NCI-H1105 (cell line): ENCODE data around the gene SHROOM3.
"Not testable (repeated sequence)": the region's sequence is repeated elsewhere in the genome, so short reads cannot be mapped to it uniquely, and the experiment has no call there.

Source experiments
- DNase-seq: peaks from one replicate; lab custom pipeline; 2025; lab: John Stamatoyannopoulos, UW

Gene SHROOM3

DNA sequence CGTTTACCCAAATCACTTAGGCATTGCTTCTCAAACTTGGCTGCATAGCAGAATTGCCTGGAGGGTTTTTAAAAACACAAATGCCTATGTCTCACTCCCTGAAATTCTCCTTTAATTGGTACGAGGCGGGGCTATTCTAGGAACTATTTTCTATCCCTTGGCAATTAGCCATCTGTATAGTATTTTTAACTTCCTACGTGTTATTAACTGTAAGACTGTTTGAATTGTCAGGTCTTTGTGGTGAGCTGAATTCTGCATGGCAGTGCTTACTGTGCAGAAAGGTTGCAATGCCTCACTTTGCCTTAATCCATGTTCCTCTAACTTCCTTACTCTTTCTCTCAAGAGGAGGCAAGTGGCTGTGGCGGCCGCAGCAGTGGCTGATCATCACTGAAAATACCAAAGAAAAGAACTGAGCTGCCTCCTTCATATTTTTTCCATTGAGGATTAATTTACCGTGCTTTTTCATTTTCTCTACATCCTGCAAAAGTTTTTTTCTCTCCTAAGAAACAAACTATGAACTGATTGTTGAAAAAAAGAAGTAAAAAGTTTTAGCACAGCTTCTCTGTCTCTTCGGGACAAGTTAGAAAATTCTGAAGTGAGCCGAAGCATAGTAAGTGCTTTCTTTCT is at the start of gene SHROOM3:
SHROOM3 (plus strand) TSS at position 329 of the 627 bp plus-strand sequence. CDS start 824 bp downstream, outside the sequence.
- no peak for DNase-seq

DNA sequence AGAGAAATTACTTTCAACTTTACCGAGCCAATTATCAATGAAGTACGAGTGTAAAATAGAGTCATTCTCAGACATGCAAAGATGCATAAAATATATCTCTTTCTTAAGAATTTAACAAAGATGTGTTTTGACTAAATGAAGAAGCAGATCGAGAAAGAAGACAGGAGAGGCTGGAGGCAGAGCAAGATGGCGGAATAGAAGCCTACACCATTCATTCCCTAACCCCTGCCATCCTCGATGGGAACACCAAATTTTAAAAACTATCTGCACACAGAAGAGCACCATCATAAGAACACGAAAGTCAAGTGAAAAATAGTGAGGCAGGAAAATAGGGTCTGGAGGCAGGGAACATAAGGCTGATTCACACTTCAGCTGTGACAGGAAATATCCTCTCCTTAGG is 49.1 kb upstream of the SHROOM3 start:
- DNase-seq: no peak

DNA sequence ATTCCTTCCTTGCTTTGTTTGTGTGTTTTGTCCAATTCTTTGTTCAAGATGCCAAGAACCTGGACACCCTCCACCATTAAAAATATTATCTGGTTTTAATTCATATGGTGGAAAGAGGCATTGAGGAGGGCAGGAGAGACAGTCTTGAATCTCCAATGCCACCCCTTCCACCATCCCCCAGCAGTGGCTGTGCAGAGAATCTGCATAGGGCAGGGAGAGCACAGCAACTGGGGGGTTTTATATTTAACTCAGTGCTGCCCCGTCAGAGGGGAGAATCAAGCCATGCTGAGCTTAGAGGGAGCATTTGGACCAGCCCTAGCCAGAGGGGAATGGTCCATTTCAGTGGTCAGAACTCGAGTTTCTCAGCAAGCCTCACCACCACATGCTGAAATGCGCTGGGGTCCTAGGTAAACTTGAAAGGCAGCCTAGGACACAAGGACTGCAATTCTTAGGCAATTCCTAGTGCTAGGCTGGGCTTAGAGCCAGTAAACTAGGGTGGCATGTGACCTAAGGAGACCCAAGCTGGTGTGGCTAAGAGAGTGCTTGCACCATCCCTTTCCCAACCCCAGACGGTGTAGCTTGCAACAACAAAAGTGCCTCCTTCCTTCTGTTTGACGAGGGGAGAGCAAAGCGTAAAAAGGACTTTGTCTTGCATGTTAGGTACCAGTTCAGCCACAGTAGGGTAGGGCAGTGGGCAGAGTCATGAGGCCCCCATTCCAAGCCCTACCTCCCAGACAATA is 48.3 kb upstream of the SHROOM3 start:
- DNase-seq: no peak

DNA sequence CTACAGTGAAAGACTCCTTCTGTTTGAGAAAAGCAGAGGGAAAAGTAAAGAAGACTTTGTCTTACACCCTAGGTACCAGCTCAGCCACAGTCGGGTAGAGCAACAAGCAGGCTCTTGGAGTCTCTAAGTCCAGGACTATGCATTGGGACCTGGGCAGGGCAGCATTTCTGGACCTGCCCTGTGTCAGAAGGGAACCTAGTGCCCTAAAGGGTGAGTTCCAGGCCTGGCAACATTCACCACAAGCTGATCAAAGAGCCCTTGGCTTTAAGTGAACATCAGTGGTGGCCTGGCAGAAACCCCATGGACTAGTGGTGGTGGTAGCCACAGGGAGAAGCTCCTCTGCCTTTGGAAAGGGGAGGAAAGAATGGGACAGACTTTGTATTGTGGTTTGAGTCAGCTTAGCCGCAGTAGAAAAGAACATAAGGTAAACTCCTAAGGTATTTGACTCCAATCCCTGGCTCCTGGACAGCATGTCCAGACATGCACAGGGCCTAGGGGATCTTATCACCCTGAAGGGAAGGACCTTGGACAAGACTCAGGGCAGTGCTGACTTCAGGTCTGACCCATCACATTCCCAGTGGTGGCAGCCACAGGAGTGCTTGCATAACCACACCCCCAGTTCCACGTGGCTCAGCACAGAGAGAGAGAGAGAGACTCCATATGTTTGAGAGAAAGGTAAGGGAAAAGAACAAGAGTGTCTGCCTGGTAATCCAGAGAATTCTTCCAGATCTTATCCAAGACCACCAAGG is 46.7 kb upstream of the SHROOM3 start:
- DNase-seq: no peak

DNA sequence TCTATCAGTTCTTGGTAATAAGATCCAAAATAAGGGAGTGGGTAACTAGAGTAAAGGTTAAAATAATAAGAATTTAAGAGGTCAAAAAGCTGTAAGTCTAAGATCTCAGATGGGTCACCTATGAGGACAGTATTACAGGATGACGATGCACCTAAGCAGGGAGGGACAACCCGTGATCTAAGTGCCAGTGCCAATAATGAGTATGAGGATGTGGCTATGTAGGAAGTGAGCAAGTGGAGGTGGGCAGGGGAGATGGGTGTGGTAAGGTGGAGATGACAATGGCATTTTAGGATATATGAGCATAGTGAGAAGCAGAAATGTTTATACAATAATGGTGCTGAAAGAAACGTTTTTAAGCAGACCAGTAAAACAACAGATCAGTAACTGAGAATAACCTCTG is 33.4 kb upstream of the SHROOM3 start:
- no peak for DNase-seq

DNA sequence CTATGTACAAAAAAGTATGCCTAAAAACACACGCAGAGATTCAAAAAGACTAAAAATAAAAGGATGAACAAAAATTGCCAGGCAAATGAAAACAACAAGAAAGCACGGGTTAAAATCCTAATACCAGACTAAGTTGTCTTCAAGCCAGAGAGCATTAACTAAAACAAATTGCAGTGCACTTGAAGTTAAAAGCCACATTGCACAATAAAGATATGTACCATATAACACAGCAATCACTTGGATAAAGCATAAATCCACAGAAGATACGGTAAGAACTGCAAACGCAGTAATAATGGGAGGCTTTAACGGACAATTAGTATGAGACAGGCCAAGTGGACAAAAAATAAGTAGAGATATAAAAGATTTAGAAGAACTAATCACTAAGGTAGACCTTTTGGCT is 28.9 kb upstream of the SHROOM3 start:
- DNase-seq: no peak

DNA sequence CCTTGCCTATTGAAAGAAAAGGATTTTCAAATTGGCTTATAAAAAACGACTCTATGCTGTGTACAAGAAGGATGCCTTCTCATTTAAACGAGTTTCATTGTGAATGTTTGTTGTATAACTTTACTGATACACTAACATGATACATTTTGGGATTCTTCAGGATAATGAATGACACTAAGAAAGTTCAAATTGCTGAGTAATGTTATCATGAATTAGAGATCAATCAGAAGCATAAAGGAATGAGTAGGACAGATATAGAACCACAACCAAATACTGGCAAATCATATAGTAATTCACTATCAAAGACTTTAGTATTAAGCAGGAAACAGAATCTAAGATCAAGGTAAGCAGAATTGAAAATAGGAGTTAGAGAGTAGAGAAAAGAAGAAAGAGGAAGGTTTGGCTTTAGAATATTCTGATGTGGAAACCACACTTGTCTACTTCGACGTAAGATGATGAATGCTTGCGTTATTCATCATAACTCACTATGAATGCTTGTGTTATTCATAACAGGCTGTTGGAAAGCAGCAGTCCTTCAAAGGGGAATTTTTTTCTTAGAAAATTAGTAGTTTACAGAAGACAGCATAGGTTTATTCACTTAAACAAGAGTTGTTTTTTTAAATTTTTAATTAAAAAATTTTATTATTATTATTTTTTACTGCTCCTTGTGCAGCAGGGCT is 27.4 kb upstream of the SHROOM3 start:
- no peak for DNase-seq

DNA sequence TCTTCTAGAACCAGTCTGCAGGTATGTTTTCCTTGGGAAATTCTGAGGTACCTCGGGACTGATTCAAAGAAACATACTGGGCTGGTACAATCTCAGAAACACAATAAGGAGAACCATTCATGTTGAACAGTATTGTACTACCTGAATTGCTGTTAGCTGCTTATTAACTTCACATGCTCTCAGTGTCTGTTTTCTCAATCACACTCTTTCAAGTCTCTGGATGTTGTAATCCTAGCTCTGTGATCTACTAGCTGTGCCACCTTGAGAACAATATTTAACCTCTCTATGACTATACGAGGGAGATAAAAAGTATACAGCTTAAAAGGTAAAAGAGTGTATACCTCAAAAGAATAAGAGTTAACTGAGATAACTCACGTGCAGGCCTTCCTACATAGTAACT is 24.4 kb upstream of the SHROOM3 start:
- no peak for DNase-seq

DNA sequence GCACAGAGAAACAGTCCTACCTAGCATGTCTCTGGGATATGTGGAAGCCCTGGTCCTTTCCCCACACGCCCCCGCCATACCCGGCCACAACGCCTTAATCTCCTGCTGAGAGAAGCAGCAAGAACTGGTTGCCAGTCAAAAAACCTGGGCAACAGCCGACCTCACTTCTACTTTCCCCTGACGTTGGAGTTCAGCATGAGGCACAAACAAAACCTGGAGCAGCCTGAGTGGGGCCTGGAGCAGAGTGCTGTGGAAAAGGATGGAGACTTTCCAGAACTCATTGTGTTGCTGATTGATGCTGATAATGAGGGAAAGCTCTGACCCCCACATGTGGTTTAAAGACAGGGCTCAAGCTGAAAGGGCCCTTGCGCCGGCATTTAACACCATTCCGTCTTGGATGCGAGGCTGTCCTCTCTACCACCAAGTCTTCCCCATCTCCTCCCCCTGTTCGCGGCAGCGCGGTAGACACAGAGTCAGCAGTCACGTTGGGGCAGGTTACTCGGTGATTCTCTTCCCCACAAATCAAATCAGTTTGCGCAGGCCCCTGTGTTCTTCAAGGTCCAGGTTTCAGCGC is 14.8 kb upstream of the SHROOM3 start:
- DNase-seq: no peak

DNA sequence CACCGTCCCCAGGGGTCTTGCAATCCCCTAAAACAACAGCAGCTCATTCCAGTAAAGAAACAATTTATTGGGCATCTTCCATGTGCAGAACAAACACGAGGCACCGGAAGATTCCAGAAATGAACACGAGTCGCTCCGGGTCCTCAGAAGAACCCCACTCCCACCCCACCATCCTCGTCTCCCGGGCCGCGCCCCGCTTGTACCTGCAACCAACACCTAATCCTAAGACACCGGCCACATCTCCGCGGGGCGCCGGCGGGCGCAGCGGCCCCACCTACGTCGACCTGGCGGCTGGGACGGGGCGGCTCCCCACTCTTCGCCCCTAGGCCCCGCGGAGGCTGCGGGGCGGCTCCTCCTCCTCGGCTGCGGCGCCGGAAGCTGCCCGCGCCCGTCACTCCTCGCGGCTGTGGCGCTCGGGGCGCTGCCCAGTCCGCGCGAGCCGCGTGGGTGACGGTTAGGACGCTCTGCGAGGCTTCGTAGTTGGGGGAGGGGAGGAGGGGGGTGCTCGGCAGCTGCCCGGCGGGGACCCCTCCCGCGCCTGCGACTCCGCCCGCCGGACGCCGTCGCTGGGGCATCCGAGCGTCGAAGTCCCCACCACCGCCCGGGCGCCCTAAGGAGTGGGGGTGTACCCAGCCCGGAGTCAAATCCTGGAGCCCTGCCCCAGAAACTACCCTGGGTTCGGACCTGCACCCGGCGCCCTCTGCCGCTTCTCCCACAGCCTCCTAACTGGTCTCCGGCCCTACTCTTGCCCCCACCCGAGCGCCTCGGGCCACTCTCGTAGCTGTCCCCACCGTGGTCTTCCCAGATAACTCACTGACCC is 14.1 kb upstream of the SHROOM3 start, which contains the start of gene CCDC158:
CCDC158 (minus strand) TSS at position 380 of the 820 bp plus-strand sequence. CDS start 17,934 bp downstream, outside the sequence.
- no peak for DNase-seq

DNA sequence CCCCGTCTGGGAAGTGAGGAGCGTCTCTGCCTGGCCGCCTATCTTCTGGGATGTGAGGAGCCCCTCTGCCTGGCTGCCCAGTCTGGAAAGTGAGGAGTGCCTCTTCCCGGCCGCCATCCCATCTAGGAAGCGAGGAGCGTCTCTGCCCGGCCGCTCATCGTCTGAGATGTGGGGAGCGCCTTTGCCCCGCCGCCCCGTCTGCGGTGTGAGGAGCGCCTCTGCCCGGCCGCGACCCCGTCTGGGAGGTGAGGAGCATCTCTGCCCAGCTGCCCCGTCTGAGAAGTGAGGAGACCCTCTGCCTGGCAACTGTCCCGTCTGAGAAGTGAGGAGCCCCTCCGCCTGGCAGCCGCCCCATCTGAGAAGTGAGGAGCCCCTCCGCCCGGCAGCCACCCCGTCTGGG is 11.9 kb upstream of the SHROOM3 start:
- not testable (repeated sequence) for DNase-seq

DNA sequence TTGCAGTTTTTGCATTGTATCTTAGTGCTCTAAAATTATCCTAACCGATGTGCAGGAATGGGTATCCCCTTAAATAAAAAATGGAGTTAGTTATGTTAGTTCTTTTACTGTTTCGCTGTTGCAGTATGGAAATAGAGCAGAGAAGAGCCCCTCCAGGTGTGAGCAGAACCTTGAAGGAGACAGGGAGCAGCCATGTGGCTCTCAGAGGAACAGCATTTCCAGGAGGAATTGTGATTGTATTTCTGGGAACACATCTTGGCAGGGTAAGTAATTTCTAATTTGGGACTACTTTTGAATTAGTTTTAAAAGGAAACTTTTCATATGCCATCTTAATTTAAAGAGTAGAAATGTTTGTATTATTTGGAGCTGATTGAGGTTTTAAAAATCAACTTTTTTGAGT is 8.8 kb upstream of the SHROOM3 start:
- DNase-seq: no peak

DNA sequence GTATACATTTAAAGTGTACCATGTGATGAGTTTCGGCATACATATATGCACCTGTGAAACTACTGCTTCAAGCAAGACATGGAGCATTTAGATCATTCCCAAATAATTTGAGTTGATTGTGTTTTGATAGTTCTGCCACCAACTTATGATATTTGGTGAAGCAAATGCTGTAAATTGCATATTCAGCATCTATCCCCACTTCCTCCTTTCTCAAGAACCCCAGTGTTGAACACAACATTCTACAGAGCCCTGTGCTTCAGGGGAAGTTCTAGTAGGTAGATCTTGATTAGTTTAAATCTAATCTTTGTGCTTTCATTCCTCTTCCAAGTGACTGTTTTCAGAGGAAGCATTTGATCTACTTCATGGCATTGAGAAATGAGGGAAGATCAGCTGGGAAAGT is 5.4 kb upstream of the SHROOM3 start:
- DNase-seq: no peak

DNA sequence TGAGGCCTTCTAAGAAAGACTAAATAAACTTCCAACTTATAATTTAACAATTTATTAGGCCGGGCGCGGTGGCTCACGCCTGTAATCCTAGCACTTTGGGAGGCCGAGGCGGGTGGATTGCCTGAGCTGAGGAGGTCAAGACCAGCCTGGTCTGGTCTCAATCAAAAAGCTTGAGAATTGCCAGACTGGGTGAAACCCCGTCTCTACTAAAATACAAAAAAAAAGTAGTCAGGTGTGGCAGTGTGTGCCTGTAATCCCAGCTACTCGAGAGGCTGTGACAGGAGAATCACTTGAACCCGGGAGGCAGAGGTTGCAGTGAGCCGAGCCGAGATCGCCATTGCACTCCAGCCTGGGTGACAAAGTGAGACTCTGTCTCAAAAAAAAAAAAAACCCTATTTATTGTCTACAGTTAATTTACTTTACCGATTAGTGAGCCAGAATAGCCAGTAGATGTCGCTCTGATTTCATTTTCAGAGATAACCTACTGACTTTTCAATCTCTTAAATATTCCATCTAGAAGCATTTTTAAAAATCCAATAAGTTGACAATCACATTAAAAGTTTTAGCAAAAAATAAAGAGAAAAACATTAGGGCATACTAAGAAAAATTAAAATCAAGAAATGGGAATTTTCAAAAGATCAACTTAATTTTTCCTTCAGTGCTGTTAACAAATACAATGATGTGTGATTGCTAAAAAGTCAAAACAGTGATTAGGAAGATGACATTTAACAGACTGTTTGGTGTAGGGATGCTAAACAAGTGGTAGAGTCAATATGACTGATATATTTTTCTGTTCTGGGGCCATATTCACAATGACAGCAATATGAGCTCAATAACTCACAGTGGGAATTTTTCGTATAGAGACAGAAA is 4.3 kb upstream of the SHROOM3 start:
- DNase-seq: peak; percentile 14

DNA sequence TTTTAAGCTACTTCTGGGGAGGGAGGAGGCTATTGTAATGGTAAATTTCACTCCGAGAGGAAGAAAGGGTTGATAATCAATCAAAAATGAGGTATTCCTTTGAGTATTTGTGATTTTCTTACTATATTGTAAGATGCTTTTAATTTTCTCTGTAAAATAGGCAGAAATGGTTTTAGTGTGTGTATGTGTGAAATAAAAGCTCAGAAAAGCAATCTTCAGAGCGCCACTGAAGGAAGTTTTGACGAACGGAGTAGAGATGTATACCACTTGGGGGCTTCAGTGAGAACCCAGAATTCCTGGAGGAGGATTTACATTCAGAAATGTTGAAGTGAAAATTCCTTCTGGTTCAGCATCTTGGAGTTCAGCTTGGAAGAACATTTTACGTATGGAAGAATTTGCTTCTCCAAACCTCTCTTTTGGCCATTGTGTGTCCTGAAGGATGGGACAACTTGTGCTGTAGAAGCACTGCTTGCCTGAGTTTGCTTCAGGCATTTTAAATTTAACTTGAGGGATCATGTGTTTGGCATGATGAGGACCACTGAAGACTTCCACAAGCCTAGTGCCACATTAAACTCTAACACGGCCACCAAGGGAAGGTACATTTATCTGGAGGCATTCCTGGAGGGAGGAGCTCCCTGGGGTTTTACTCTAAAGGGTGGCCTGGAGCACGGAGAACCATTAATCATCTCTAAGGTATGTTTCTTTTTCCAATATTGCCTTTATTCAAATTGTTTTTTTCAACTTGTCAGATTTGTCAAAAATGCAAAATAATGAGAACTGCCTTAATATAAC is 695 bp downstream of the SHROOM3 start:
- DNase-seq: no peak

DNA sequence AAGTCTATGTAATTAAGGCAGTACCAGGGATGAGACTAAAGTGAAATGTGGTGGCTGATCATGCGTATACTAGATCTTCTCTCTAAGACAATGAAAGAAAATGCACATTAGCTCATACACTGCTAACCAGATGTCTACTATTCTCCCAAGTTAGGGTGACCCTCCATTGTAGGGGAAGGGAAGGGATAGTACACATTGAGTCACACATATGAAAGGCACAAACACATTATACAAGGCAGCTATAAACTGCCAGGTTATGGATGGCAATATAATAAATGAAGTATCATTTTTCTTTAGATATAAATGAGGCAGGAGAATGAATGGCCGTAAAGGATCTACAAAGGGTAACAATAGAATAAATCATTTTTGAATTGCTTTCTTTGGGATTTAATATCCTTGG is 4.5 kb downstream of the SHROOM3 start:
- no peak for DNase-seq

DNA sequence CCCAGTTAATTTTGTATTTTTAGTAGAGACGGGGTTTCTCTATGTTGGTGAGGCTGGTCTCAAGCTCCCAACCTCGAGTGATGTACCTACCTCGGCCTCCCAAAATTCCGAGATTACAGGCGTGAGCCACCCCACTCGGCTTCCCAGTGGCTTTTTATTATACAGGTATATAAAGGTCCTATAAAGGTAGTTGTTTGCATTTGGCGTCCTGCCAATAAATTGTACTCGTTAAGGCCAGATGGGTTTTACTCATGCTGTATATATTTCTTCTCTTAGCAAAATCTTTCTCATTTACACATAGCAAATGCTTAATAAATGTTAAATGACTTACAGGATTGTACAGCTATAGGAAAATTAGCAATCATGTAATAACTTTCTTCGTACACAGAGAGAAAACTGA is 6.9 kb downstream of the SHROOM3 start:
- DNase-seq: no peak

DNA sequence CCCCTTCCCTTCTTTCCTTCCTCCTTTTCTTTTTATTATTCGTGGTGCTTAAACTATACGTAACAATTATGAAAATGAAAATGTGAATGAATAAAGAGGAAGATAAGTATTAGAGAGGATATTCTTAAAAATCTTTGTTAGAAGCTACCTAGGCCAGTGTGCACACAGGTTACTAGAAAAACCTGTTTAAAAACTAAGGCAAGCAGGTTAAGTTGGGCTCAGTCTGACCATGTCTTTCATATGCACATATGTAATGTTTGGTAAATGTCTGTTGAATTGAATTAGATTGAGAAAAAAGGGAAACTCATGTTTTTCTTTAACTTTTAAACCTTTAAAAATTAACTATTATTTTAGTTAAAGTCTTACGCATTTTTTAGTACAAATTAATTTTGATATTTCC is 7.8 kb downstream of the SHROOM3 start:
- no peak for DNase-seq

DNA sequence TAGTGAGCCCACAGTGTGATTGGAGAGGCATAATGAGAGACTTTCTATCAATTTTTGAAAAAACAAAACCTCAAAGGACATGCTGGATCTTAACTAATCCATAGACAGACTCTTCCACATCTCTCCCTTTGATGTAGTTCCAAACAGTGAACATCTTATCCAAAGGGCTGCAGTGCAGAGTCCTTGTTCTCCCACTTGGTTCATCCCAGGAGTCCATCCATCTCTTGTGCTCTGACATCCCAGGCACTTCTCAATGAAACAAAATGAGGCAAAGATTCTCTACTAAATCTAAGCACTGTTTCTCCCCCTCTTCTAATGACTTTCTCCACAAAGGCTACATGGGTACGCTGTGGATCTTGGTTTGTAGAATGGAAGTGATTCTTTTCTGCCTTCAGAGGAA is 8.3 kb downstream of the SHROOM3 start:
- DNase-seq: no peak
